Measurements from ENCODE around the gene TRMT1L.

- TF ChIP-seq CTCF (conservative IDR thresholded peaks at IDR 0.05; ENCODE audit: low read depth, low read length) (no peak), EZH2 (IDR thresholded peaks at IDR 0.05; ENCODE audit: borderline replicate concordance, low read depth, low read length, poor library complexity, severe bottlenecking) (no peak)
Observed at GRCh38 chr1:185069202-185069772, 87.5 kb downstream of the TRMT1L start.

All from A673 (cell line).